K562 (cell line): ENCODE results near the gene MDC1. TPM values are rescaled to one million over a fixed set of nuclear protein-coding genes. Genes with fewer than 3 reads are reported as not detected.

Experiments
- EP400 ChIP-seq: fragments of 450-650 bp; IDR thresholded peaks from 2 replicates; pipeline ENCODE4 v1.6.1; 2017; ENCODE audit warnings: antibody characterized with exemption, mild to moderate bottlenecking, moderate library complexity
- FOS ChIP-seq: IDR thresholded peaks from 3 replicates; pipeline ENCODE4 v1.6.1; 2011; ENCODE audit not compliant: insufficient read length; ENCODE audit errors: extremely low read depth
- MIER1 ChIP-seq: fragments of 450-650 bp; IDR thresholded peaks from 2 replicates; pipeline ENCODE4 v1.6.1; 2016; ENCODE audit warnings: antibody characterized with exemption, mild to moderate bottlenecking, low read depth
- MYNN ChIP-seq, 2 experiments: sonication (generic); formaldehyde crosslinking in 1 of 2; IDR thresholded peaks; 2 replicates each; pipeline versions ENCODE4 v1.5.0 to v1.6.1; 2016 to 2020; ENCODE audit warnings: antibody characterized with exemption in 1 of 2, missing genetic modification reagents in 1 of 2
- RBBP5 ChIP-seq: fragments of 200-600 bp; sonication (generic); IDR thresholded peaks from 2 replicates; pipeline ENCODE4 v1.6.1; 2012; ENCODE audit warnings: borderline replicate concordance, mild to moderate bottlenecking, low read length, control low read depth, inconsistent platforms; ENCODE audit not compliant: insufficient read depth, poor library complexity, severe bottlenecking
- SIN3B ChIP-seq: fragments of 450-650 bp; IDR thresholded peaks from 2 replicates; pipeline ENCODE4 v1.6.1; 2017; ENCODE audit warnings: low read depth, mild to moderate bottlenecking, moderate library complexity
- SNRNP70 ChIP-seq: fragments of 200-400 bp; formaldehyde crosslinking; optimal IDR thresholded peaks from 2 replicates; pipeline ENCODE3; 2017; ENCODE audit warnings: low read depth, low read length
- TBP ChIP-seq: optimal IDR thresholded peaks from 2 replicates; pipeline ENCODE3; 2011; ENCODE audit warnings: low read depth, low read length, improper control_type of control experiment
- ZBTB7A ChIP-seq: IDR thresholded peaks from 2 replicates; pipeline ENCODE4 v1.6.1; 2011; ENCODE audit warnings: low read depth, mild to moderate bottlenecking, low read length, moderate library complexity, borderline replicate concordance; ENCODE audit not compliant: control insufficient read depth
- polyA plus RNA-seq, 8 experiments: library from polyadenylated mRNA; depleted of rRNA in 4 of 8; stranded (reverse) in 5 of 8; unstranded in 3 of 8; fragments of >200 nt; fragmentation: Nextera tagmentation in 2 of 8; fragmentation: Illumina TruSeq in 1 of 8; extraction: Ambion mirVana in 2 of 8; extraction: Trizol in 1 of 8; gene quantifications; 2 replicates each; pipeline versions ENCODE4 v1.2.1 to v1.2.3, GENCODE V29; 2011 to 2014; ENCODE audit warnings: inconsistent platforms in 1 of 8, missing spikeins in 1 of 8
- total RNA-seq, 7 experiments: library from RNA; depleted of rRNA in 6 of 7; stranded (reverse); fragments of >200 nt in 6 of 7; fragmentation: Illumina TruSeq in 2 of 7; extraction: Trizol in 2 of 7; gene quantifications; 2 replicates each; pipeline versions ENCODE4 v1.2.1 to v1.2.3, GENCODE V29; 2011 to 2021; ENCODE audit warnings: low replicate concordance in 1 of 7
- TF ChIP-seq, protein P1 (sequence below): fragments of 450-650 bp; formaldehyde crosslinking; IDR thresholded peaks from 2 replicates; pipeline ENCODE4 v1.4.0; 2020; ENCODE audit warnings: mild to moderate bottlenecking
- TF ChIP-seq, protein P2 (sequence below): fragments of 250-450 bp; sonication (Bioruptor Pico); IDR thresholded peaks from 2 replicates; pipeline ENCODE4 v1.5.0; 2020; ENCODE audit warnings: mild to moderate bottlenecking, borderline replicate concordance
- TF ChIP-seq, protein P3 (sequence below): fragments of 450-650 bp; IDR thresholded peaks from 2 replicates; pipeline ENCODE4 v1.6.1; 2018; ENCODE audit warnings: mild to moderate bottlenecking, low read depth; ENCODE audit not compliant: partially characterized antibody
- TF ChIP-seq, protein P4 (sequence below): fragments of 250-450 bp; sonication (Bioruptor Pico); IDR thresholded peaks from 2 replicates; pipeline ENCODE4 v1.5.0; 2022; ENCODE audit warnings: mild to moderate bottlenecking
- TF ChIP-seq, protein P5 (sequence below): fragments of 250-450 bp; sonication (Bioruptor Pico); IDR thresholded peaks from 2 replicates; pipeline ENCODE4 v1.9.0; 2021; ENCODE audit warnings: mild to moderate bottlenecking
- TF ChIP-seq, protein P6 (sequence below), 2 experiments: fragments of 250-450 bp in 1 of 2; fragments of 450-650 bp in 1 of 2; sonication (Bioruptor Pico) in 1 of 2; IDR thresholded peaks; 2 replicates each; pipeline versions ENCODE4 v1.6.1 to v1.8.0; 2016 to 2021; ENCODE audit warnings: mild to moderate bottlenecking in 2 of 2, moderate library complexity in 2 of 2, missing compliant biosample characterization in 1 of 2, missing genetic modification characterization in 1 of 2

Gene MDC1
- total and polyA plus RNA-seq, 9 of the 15 experiments (the other 6 are each of a cell fraction or from before 2014, with no cell fraction given), result 8.2 to 114 (median 20.0) TPM

DNA sequence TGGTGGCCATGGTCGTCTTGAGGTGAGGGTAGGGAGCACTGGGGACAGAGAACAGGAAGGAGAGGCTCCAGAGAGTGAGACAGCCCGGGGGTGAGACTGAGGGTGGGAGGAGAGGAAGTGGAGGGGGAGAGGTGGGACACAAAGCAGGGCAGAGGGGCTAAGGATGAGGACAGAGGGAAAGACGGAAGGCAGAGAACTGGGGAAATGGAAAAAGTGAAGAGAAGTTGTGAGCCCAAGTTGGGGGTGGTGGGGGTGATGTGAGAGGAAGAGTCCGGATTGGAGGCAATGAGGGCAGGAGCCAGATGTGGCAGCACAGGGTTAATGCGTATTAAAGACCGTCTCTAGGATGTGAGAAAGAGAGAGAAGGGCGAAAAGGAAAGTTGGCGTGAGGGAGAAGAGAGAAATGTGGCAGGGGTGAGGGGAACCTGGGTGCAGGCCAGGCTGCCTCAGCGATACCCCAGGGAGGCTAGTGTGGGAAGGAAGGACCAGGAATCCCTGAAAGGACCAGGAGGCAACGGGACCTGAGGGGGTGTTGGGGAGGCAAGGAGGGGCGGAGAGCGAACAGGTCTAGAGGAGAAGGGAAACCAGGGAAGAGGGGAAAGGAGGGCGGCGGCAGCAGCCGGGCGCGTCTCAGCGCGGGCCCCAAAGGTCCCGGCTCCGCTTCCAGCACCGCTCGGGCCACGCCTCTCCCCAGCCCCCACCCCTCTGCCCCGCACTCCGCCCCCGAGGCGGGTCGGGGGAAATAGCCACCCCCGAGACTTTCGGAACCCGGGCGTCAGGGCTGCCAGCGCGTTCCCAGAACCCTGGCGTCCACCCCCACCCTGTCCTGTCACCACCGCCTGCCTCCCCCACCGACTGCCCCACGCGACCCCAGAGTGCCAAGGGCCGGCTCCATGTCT is 30.8 kb downstream of the MDC1 start, which contains the start of gene PPP1R18 (continued):
- no peak for TF ChIP-seq MIER1
- no peak for TF ChIP-seq TBP
- TF ChIP-seq ZBTB7A, result no peak
- TF ChIP-seq FOS, result no peak
- TF ChIP-seq, protein P1, sequence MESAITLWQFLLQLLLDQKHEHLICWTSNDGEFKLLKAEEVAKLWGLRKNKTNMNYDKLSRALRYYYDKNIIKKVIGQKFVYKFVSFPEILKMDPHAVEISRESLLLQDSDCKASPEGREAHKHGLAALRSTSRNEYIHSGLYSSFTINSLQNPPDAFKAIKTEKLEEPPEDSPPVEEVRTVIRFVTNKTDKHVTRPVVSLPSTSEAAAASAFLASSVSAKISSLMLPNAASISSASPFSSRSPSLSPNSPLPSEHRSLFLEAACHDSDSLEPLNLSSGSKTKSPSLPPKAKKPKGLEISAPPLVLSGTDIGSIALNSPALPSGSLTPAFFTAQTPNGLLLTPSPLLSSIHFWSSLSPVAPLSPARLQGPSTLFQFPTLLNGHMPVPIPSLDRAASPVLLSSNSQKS (CRISPR knock-in tag), result no peak
- TF ChIP-seq SNRNP70, result no peak
- TF ChIP-seq, protein P2, sequence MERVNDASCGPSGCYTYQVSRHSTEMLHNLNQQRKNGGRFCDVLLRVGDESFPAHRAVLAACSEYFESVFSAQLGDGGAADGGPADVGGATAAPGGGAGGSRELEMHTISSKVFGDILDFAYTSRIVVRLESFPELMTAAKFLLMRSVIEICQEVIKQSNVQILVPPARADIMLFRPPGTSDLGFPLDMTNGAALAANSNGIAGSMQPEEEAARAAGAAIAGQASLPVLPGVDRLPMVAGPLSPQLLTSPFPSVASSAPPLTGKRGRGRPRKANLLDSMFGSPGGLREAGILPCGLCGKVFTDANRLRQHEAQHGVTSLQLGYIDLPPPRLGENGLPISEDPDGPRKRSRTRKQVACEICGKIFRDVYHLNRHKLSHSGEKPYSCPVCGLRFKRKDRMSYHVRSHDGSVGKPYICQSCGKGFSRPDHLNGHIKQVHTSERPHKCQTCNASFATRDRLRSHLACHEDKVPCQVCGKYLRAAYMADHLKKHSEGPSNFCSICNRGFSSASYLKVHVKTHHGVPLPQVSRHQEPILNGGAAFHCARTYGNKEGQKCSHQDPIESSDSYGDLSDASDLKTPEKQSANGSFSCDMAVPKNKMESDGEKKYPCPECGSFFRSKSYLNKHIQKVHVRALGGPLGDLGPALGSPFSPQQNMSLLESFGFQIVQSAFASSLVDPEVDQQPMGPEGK (CRISPR knock-in tag), result no peak
- TF ChIP-seq SIN3B, result no peak
- TF ChIP-seq, protein P3, sequence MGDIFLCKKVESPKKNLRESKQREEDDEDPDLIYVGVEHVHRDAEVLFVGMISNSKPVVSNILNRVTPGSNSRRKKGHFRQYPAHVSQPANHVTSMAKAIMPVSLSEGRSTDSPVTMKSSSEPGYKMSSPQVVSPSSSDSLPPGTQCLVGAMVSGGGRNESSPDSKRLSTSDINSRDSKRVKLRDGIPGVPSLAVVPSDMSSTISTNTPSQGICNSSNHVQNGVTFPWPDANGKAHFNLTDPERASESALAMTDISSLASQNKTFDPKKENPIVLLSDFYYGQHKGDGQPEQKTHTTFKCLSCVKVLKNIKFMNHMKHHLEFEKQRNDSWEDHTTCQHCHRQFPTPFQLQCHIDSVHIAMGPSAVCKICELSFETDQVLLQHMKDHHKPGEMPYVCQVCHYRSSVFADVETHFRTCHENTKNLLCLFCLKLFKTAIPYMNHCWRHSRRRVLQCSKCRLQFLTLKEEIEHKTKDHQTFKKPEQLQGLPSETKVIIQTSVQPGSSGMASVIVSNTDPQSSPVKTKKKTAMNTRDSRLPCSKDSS, result peak; percentile 63
- TF ChIP-seq EP400, result no peak
- TF ChIP-seq, protein P4, sequence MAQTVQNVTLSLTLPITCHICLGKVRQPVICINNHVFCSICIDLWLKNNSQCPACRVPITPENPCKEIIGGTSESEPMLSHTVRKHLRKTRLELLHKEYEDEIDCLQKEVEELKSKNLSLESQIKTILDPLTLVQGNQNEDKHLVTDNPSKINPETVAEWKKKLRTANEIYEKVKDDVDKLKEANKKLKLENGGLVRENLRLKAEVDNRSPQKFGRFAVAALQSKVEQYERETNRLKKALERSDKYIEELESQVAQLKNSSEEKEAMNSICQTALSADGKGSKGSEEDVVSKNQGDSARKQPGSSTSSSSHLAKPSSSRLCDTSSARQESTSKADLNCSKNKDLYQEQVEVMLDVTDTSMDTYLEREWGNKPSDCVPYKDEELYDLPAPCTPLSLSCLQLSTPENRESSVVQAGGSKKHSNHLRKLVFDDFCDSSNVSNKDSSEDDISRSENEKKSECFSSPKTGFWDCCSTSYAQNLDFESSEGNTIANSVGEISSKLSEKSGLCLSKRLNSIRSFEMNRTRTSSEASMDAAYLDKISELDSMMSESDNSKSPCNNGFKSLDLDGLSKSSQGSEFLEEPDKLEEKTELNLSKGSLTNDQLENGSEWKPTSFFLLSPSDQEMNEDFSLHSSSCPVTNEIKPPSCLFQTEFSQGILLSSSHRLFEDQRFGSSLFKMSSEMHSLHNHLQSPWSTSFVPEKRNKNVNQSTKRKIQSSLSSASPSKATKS (CRISPR knock-in tag), result no peak
- TF ChIP-seq, protein P5, sequence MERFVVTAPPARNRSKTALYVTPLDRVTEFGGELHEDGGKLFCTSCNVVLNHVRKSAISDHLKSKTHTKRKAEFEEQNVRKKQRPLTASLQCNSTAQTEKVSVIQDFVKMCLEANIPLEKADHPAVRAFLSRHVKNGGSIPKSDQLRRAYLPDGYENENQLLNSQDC (CRISPR knock-in tag), result no peak
- TF ChIP-seq RBBP5, result no peak
- TF ChIP-seq MYNN (IDR thresholded peaks at IDR 0.05), result 0 out of 2 replicates have a peak, but pooled peaks have one; percentile 18
- TF ChIP-seq MYNN (CRISPR knock-in tag; IDR thresholded peaks at IDR 0.05), result no peak
- TF ChIP-seq, protein P6, sequence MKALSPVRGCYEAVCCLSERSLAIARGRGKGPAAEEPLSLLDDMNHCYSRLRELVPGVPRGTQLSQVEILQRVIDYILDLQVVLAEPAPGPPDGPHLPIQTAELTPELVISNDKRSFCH (CRISPR knock-in tag; IDR thresholded peaks at IDR 0.05), result no peak
- TF ChIP-seq, protein P6 (tag; IDR thresholded peaks at IDR 0.05), result no peak
